ENCODE measurements around the gene UBE2J2. TPM values are rescaled to one million over a fixed set of nuclear protein-coding genes. Genes with fewer than 3 reads are reported as not detected.
A peak's percentile ranks its signal among the peaks of the same experiment; 100 is the strongest.

UBE2J2 gene
- total RNA-seq, 1 donor from 2014 or later = 73.8 TPM

GRCh38 chr1:1204998-1205768, 68.5 kb downstream of the UBE2J2 start:
- peaks cover 5% of the 10 kb centered on the region for H3K27me3 Mint-ChIP-seq
- no peaks in the 10 kb centered on the region for H3K9me3 Mint-ChIP-seq
- DNase-seq (ENCODE audit: extremely low spot score, unreplicated experiment) = no peak
- H3K27ac Mint-ChIP-seq = no peak overlapping the region
- H3K36me3 Mint-ChIP-seq = no peaks in the 10 kb centered on the region
- H3K4me1 Mint-ChIP-seq (ENCODE audit: unreplicated experiment) = no peaks in the 10 kb centered on the region
- TF ChIP-seq CTCF (conservative IDR thresholded peaks at IDR 0.05) = no peak
- H3K4me3 Mint-ChIP-seq = no peak overlapping the region

- Mint-ChIP-seq H3K36me3 (no peaks in the 10 kb centered on the region), H3K9me3 (no peaks in the 10 kb centered on the region), H3K27ac (no peak overlapping the region), H3K4me1 (ENCODE audit: unreplicated experiment) (no peaks in the 10 kb centered on the region), H3K4me3 (no peak overlapping the region), H3K27me3 (peaks cover 5% of the 10 kb centered on the region)
- no peak for TF ChIP-seq CTCF (conservative IDR thresholded peaks at IDR 0.05)
- no peak for DNase-seq (ENCODE audit: extremely low spot score, unreplicated experiment)
These were observed 69.2 kb downstream of the UBE2J2 start for GRCh38 chr1:1204425-1204920.

Small RNA genes within 50 kb of the gene (microRNA-seq; reads per million reads assigned to microRNA genes)
- 6.3 reads per million, percentile 24 among the genes with 10 or more reads in this experiment for gene MIR6726
- 0.83 reads per million for gene MIR6727

Other genes starting within 250 kb of the UBE2J2 start
- gene RNF223, start 199.5 kb downstream of the UBE2J2 start, total RNA-seq (ENCODE audit: low replicate concordance) = 1.2 and 2.5 TPM in 2 replicates
- 20.0 and 21.2 TPM in 2 replicates for gene C1orf159, start 157.8 kb downstream of the UBE2J2 start, total RNA-seq (ENCODE audit: low replicate concordance)
- 0.88 and 1.4 TPM in 2 replicates for gene TTLL10, start 100.0 kb downstream of the UBE2J2 start, total RNA-seq (ENCODE audit: low replicate concordance)
- 0.38 TPM in 1 of 2 replicates, not detected in the other for gene TNFRSF18, start 67.3 kb downstream of the UBE2J2 start, total RNA-seq (ENCODE audit: low replicate concordance)
- gene TNFRSF4, start 59.7 kb downstream of the UBE2J2 start, total RNA-seq (ENCODE audit: low replicate concordance) = 0.31 TPM in 1 of 2 replicates, not detected in the other
- gene SDF4, start 41.9 kb downstream of the UBE2J2 start, total RNA-seq (ENCODE audit: low replicate concordance) = 116 and 136 TPM in 2 replicates
- 19.5 and 30.2 TPM in 2 replicates for gene B3GALT6, start 41.6 kb downstream of the UBE2J2 start, total RNA-seq (ENCODE audit: low replicate concordance)
- 2.5 TPM in 2 replicates for gene C1QTNF12, start 27.1 kb downstream of the UBE2J2 start, total RNA-seq (ENCODE audit: low replicate concordance)
- 2.7 and 13.5 TPM in 2 replicates for gene SCNN1D, start 6.6 kb upstream of the UBE2J2 start, total RNA-seq (ENCODE audit: low replicate concordance)
- 93.9 and 103 TPM in 2 replicates for gene ACAP3, start 34.1 kb upstream of the UBE2J2 start, total RNA-seq (ENCODE audit: low replicate concordance)
- gene PUSL1, start 34.7 kb upstream of the UBE2J2 start, total RNA-seq (ENCODE audit: low replicate concordance) = 20.4 and 25.5 TPM in 2 replicates
- 127 and 138 TPM in 2 replicates for gene INTS11, start 50.8 kb upstream of the UBE2J2 start, total RNA-seq (ENCODE audit: low replicate concordance)
- gene CPTP, start 50.9 kb upstream of the UBE2J2 start, total RNA-seq (ENCODE audit: low replicate concordance) = 24.2 and 28.5 TPM in 2 replicates
- gene TAS1R3, start 57.4 kb upstream of the UBE2J2 start, total RNA-seq (ENCODE audit: low replicate concordance) = 0.83 and 0.89 TPM in 2 replicates
- 62.8 and 63.5 TPM in 2 replicates for gene DVL1, start 75.6 kb upstream of the UBE2J2 start, total RNA-seq (ENCODE audit: low replicate concordance)
- 17.6 and 78.1 TPM in 2 replicates for gene MXRA8, start 84.7 kb upstream of the UBE2J2 start, total RNA-seq (ENCODE audit: low replicate concordance)
- gene AURKAIP1, start 101.4 kb upstream of the UBE2J2 start, total RNA-seq (ENCODE audit: low replicate concordance) = 122 and 143 TPM in 2 replicates
- gene CCNL2, start 125.5 kb upstream of the UBE2J2 start, total RNA-seq (ENCODE audit: low replicate concordance) = 194 and 298 TPM in 2 replicates
- 98.9 and 108 TPM in 2 replicates for gene MRPL20, start 133.4 kb upstream of the UBE2J2 start, total RNA-seq (ENCODE audit: low replicate concordance)
- 7.6 and 11.1 TPM in 2 replicates for gene ANKRD65, start 147.4 kb upstream of the UBE2J2 start, total RNA-seq (ENCODE audit: low replicate concordance)
- gene VWA1, start 161.8 kb upstream of the UBE2J2 start, total RNA-seq (ENCODE audit: low replicate concordance) = 44.5 and 49.9 TPM in 2 replicates
- gene ATAD3C, start 175.8 kb upstream of the UBE2J2 start, total RNA-seq (ENCODE audit: low replicate concordance) = 1.8 and 2.4 TPM in 2 replicates
- 37.2 and 44.3 TPM in 2 replicates for gene ATAD3B, start 197.9 kb upstream of the UBE2J2 start, total RNA-seq (ENCODE audit: low replicate concordance)
- gene ATAD3A, start 238.3 kb upstream of the UBE2J2 start, total RNA-seq (ENCODE audit: low replicate concordance) = 37.8 and 39.8 TPM in 2 replicates

Measured in type B pancreatic cell (in vitro differentiated cells).